Prostate gland (tissue), 2 donors: ENCODE measurements around the gene OR13A1. TPM values are rescaled to one million over a fixed set of nuclear protein-coding genes. Genes with fewer than 3 reads are reported as not detected.
A peak's percentile ranks its signal among the peaks of the same experiment; 100 is the strongest.

Source experiments
- DNase-seq: peaks from one replicate; pipeline ENCODE4 v3.0.0-alpha.2; 2019; ENCODE audit warnings: low spot score
- H3K27ac ChIP-seq, 2 donors: fragments of 200-600 bp; sonication (generic); 2 replicates each; pipeline ENCODE4 v1.5.1; 2017 to 2019
- H3K27me3 ChIP-seq: fragments of 200-600 bp; sonication (generic); replicated peaks from 2 replicates; pipeline ENCODE4 v1.5.1; 2019; ENCODE audit not compliant: insufficient read depth
- H3K36me3 ChIP-seq, 2 donors: fragments of 200-600 bp; sonication (generic); 1 replicate in 1 of 2; 2 replicates in 1 of 2; pipeline versions ENCODE4 v1.5.1 to v1.8.1; 2017 to 2019
- H3K4me1 ChIP-seq: fragments of 200-600 bp; sonication (generic); replicated peaks from 2 replicates; pipeline ENCODE4 v1.5.1; 2019
- H3K4me3 ChIP-seq, 2 donors: fragments of 200-600 bp; sonication (generic); 2 replicates each; pipeline ENCODE4 v1.5.1; 2017 to 2019
- H3K9me3 ChIP-seq: fragments of 200-600 bp; sonication (generic); 2 replicates; pipeline ENCODE4 v1.5.1; 2017
- POLR2A ChIP-seq: fragments of 450-650 bp; IDR thresholded peaks from one replicate; pipeline ENCODE4 v1.6.1; 2016; ENCODE audit warnings: antibody characterized with exemption, mild to moderate bottlenecking
- POLR2AphosphoS5 ChIP-seq: sonication (generic); formaldehyde crosslinking; IDR thresholded peaks from one replicate; pipeline ENCODE4 v1.6.1; 2017; ENCODE audit warnings: antibody characterized with exemption
- WGBS: methylation state at CpG from one replicate; pipeline ENCODE4 v1.1.5; 2018; 5-methylcytosine and 5-hydroxymethylcytosine counted together
- intact Hi-C: fragments of 100-400 bp; cut with DNase I; formaldehyde crosslinking; loops from one replicate; pipeline ENCODE4 v1.14.2; 2022
- total RNA-seq, 2 donors: library from RNA; depleted of rRNA; stranded (reverse); fragments of >200 nt; gene quantifications; one replicate each; pipeline ENCODE4 v1.1.0, GENCODE V29; 2016
- TF ChIP-seq, protein P1 (sequence below), 4 experiments: fragments of 200-600 bp in 2 of 4; fragments of 450-650 bp in 2 of 4; sonication (generic) in 2 of 4; IDR thresholded peaks; 1 replicate in 3 of 4; 2 replicates in 1 of 4; pipeline ENCODE4 v1.5.1; 2016 to 2019; ENCODE audit warnings: antibody characterized with exemption in 4 of 4, mild to moderate bottlenecking in 2 of 4, moderate library complexity in 2 of 4

Gene OR13A1
- total RNA-seq, 2 donors from 2014 or later: not detected

DNA sequence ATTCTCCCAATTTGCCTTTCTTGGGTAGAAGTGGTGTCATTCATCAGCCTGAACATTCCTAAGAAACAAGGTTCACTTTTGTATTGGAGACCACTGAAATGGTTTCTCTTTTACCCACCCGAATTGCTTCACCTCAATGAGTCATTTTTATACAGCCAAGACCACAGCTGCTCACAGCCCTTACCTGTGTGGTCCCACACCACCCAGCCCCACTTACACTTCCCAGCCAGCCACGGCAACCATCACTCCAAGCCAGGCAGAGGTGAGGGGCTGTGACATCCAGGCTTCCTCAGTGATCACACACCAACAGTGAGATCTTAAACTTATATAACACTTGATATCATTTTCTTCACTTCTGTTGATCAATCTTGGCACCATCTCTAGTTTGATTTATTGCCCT, 20.7 kb downstream of the OR13A1 start:
- Histone ChIP-seq H3K4me3 (no peak overlapping the region), H3K27me3 (no peaks in the 10 kb centered on the region), H3K27ac (no peak overlapping the region), H3K9me3 (no peaks in the 10 kb centered on the region), H3K4me1 (no peaks in the 10 kb centered on the region), H3K36me3 (no peaks in the 10 kb centered on the region)
- no peak for DNase-seq
- TF ChIP-seq POLR2A (no peak), POLR2AphosphoS5 (no peak)
- TF ChIP-seq, protein P1, sequence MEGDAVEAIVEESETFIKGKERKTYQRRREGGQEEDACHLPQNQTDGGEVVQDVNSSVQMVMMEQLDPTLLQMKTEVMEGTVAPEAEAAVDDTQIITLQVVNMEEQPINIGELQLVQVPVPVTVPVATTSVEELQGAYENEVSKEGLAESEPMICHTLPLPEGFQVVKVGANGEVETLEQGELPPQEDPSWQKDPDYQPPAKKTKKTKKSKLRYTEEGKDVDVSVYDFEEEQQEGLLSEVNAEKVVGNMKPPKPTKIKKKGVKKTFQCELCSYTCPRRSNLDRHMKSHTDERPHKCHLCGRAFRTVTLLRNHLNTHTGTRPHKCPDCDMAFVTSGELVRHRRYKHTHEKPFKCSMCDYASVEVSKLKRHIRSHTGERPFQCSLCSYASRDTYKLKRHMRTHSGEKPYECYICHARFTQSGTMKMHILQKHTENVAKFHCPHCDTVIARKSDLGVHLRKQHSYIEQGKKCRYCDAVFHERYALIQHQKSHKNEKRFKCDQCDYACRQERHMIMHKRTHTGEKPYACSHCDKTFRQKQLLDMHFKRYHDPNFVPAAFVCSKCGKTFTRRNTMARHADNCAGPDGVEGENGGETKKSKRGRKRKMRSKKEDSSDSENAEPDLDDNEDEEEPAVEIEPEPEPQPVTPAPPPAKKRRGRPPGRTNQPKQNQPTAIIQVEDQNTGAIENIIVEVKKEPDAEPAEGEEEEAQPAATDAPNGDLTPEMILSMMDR (IDR thresholded peaks at IDR 0.05): no peak
- intact Hi-C loops: no loop called here
- WGBS: 82% methylated on average over 2 of the region's 2 CpGs

DNA sequence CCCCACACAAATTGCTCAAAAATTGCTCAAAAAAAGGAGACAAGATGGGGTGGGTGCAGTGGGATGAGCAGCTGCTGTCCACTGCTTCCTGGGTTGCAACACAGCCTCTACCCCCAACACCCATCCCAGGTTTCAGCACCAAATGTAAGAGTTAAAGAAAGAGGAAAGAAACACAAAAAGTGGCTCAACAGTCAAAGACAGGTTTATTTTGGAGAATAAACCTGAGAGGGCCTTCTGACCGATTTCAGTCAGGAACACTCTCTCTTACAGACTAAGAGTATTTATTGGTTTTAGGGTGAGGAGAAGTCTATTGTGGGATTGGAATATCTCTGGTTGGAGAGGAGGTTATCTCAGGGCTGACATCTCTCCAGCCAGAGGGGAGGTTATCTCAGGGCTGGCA, 28.4 kb downstream of the OR13A1 start:
- Histone ChIP-seq H3K27me3 (no peaks in the 10 kb centered on the region), H3K4me3 (no peak overlapping the region), H3K36me3 (no peaks in the 10 kb centered on the region), H3K27ac (no peak overlapping the region), H3K9me3 (no peaks in the 10 kb centered on the region), H3K4me1 (no peaks in the 10 kb centered on the region)
- TF ChIP-seq, protein P1 (IDR thresholded peaks at IDR 0.05): no peak
- TF ChIP-seq POLR2AphosphoS5 (no peak), POLR2A (no peak)
- WGBS: 78% methylated on average over 1 of the region's 1 CpG
- DNase-seq: no peak
- intact Hi-C loops: no loop called here

DNA sequence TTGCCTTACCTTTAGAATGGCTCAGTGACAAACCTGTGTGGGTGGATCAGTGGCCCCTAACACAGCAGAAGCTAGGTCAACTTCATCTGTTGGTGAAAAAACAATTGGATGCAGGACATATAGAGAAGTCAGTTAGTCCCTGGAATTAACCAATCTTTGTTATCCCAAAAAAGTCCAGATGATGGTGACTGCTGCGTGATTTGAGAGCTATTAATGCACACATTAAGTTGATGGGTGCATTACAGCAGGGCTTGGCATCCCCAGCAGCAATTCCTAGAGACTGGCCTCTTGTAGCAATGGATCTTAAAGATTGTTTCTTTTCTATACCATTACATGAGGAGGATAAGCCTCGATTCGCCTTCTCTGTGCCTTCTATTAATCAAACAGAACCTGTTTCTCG, 33.3 kb downstream of the OR13A1 start:
- Histone ChIP-seq H3K27ac (no peak overlapping the region), H3K4me1 (no peaks in the 10 kb centered on the region), H3K9me3 (no peaks in the 10 kb centered on the region), H3K36me3 (no peaks in the 10 kb centered on the region), H3K27me3 (no peaks in the 10 kb centered on the region), H3K4me3 (no peak overlapping the region)
- 42% methylated on average over 4 of the region's 4 CpGs for WGBS
- TF ChIP-seq POLR2AphosphoS5: no peak
- TF ChIP-seq, protein P1 (IDR thresholded peaks at IDR 0.05): peak in 1 of 4 experiments; percentile 15
- intact Hi-C loops: no loop called here
- DNase-seq: no peak

DNA sequence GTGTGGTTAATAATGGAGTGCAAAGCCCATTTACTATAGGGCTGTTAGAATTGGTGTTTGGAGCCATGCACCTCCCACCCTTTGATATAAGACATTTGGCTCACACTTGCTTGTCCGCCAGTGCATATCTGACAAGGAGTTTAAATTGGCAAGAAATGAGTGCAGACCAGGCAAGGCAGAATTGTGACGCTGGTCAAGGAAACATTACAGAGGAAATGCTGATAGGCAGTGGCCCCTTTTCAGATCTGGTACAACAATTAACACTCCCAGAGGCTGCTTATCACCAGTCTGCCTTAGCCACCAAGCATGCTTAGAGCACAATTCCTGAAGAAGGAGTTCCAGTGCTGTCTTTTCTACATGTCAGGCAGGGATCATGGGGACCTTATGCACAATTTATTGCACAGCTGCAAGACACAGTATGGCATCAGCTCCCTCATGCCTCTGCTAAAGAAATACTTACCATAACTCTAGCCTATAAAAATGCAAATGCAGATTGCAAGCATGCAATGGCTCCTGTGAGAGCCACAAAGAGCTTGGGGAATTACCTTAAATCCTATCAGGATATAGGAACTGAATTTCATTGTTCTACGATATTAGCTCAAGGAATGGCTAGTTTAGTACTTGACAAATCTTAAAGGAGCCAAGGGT, 35.2 kb downstream of the OR13A1 start:
- TF ChIP-seq POLR2AphosphoS5 (no peak), POLR2A (no peak)
- TF ChIP-seq, protein P1 (IDR thresholded peaks at IDR 0.05): no peak
- Histone ChIP-seq H3K4me1 (no peaks in the 10 kb centered on the region), H3K4me3 (no peak overlapping the region), H3K27me3 (no peaks in the 10 kb centered on the region), H3K36me3 (no peaks in the 10 kb centered on the region), H3K9me3 (no peaks in the 10 kb centered on the region), H3K27ac (no peak overlapping the region)
- WGBS: 28% methylated on average over 3 of the region's 3 CpGs
- no peak for DNase-seq
- intact Hi-C loops: no loop called here

DNA sequence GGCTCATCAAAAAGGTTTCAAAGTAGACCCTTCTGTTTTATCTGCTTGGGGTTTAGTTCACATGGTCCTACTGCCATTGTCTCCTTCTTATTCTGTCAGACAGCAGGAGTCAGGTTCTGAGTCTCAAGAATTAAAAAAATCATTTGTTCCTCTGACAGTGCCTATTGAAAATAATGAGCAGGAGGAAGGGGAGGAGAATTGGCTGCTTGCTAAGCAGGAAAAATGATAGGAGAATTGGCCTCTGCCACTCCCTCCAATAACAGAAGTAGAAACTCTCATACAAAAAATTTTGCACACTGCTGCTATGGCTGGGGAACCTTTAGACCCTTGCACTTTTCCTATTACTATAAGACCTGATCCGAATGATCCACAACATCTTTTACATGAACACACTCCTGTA, 35.7 kb downstream of the OR13A1 start:
- no peaks in the 10 kb centered on the region for H3K27me3 ChIP-seq
- no peaks in the 10 kb centered on the region for H3K4me1 ChIP-seq
- no peak overlapping the region for H3K27ac ChIP-seq
- WGBS: 79% methylated on average over 1 of the region's 1 CpG
- DNase-seq: no peak
- intact Hi-C loops: no loop called here
- H3K9me3 ChIP-seq: no peaks in the 10 kb centered on the region
- no peak overlapping the region for H3K4me3 ChIP-seq
- H3K36me3 ChIP-seq: no peaks in the 10 kb centered on the region
- TF ChIP-seq, protein P1 (IDR thresholded peaks at IDR 0.05): no peak
- TF ChIP-seq POLR2AphosphoS5 (no peak), POLR2A (no peak)
